ENCODE results near the gene TPO. TPM values are rescaled to one million over a fixed set of nuclear protein-coding genes. Genes with fewer than 3 reads are reported as not detected.

The TPO gene
- total RNA-seq (2013): 0.06 TPM
- polyA plus RNA-seq (not detected), polyA minus RNA-seq (not detected in 2 replicates), total RNA-seq (0 to 1.2 (median 0.08) reads per million in 11 experiments)

- H3K9me3 Mint-ChIP-seq: peaks cover 0 to 1% (median 0%) of the 10 kb centered on the region in 7 donors
- H3K4me3 ChIP-seq (replicated peaks in 1 of 3; ENCODE audit: low read depth in 2 of 3, low read length in 3 of 3): no peak within 1 kb of the TSS
- 93% methylated on average over 13 of the region's 15 CpGs for WGBS (ENCODE audit: insufficient coverage)
Measured at GRCh38 chr2:1413156-1413710, at the start of gene TPO. TPO (plus strand) TSS chr2:1413463; CDS start chr2:1414409, 946 bp downstream.

GRCh38 chr2:1366546-1367134 is 46.6 kb upstream of the TPO start:
- no peaks in the 10 kb centered on the region for H3K4me1 ChIP-seq (ENCODE audit: control insufficient read depth in 1 of 2, insufficient read depth in 2 of 2, low read length in 2 of 2)
- no peaks in the 10 kb centered on the region for H3K36me3 ChIP-seq (replicated peaks in 1 of 2; ENCODE audit: control insufficient read depth in 1 of 2, insufficient read depth in 2 of 2, low read length in 2 of 2)
- TF ChIP-seq CTCF (IDR thresholded peaks at IDR 0.05): no peak
- H3K27ac ChIP-seq (ENCODE audit: low read depth in 1 of 2, low read length in 2 of 2): no peak overlapping the region
- no peak overlapping the region for H2AFZ ChIP-seq (ENCODE audit: insufficient read depth, low read depth, low read length, poor library complexity, severe bottlenecking)
- DNase-seq: no peak
- no peaks in the 10 kb centered on the region for H3K27me3 ChIP-seq (ENCODE audit: control insufficient read depth in 2 of 2, insufficient read depth in 2 of 2, low read length in 2 of 2)
- no peak overlapping the region for H3K4me2 ChIP-seq (replicated peaks; ENCODE audit: extremely low read depth, low read length, poor library complexity, severe bottlenecking)
- no peak overlapping the region for H3K9ac ChIP-seq (ENCODE audit: insufficient read depth, low read length, poor library complexity, severe bottlenecking)
- no peaks in the 10 kb centered on the region for H3K79me2 ChIP-seq (ENCODE audit: insufficient read depth, low read length)
- no peaks in the 10 kb centered on the region for H3K9me3 ChIP-seq (replicated peaks in 1 of 2; ENCODE audit: control insufficient read depth in 1 of 2, insufficient read depth in 1 of 2, low read length in 2 of 2)
- H3K4me3 ChIP-seq (replicated peaks in 1 of 3; ENCODE audit: low read depth in 2 of 3, low read length in 3 of 3): no peak overlapping the region
- H3K27me3 Mint-ChIP-seq (ENCODE audit: low read depth in 3 of 3): peaks cover 6 to 7% (median 7%) of the 10 kb centered on the region in 3 donors
- H3K4me3 Mint-ChIP-seq: peak overlapping the region in 1 of 2 donors; percentile 61
- no peaks in the 10 kb centered on the region for H4K20me1 ChIP-seq (ENCODE audit: insufficient read depth, low read length)
- peaks cover 4% of the 10 kb centered on the region for H3K4me1 Mint-ChIP-seq
- peaks cover 0 to 6% (median 2%) of the 10 kb centered on the region in 7 donors for H3K9me3 Mint-ChIP-seq
- H3K27ac Mint-ChIP-seq: peak overlapping the region in 1 of 7 donors; percentile 23
- WGBS (ENCODE audit: insufficient coverage): 7% methylated on average over 17 of the region's 20 CpGs
- no peaks in the 10 kb centered on the region for H3K36me3 Mint-ChIP-seq
- intact Hi-C loops (cut with micrococcal nuclease): no loop called here

More at GRCh38 chr2:1413156-1413710, at the start of gene TPO:
- intact Hi-C loops (cut with micrococcal nuclease): no loop called here
- Histone ChIP-seq H3K9me3 (replicated peaks in 1 of 2; ENCODE audit: control insufficient read depth in 1 of 2, insufficient read depth in 1 of 2, low read length in 2 of 2) (no peaks in the 10 kb centered on the region), H3K4me2 (replicated peaks; ENCODE audit: extremely low read depth, low read length, poor library complexity, severe bottlenecking) (no peak within 1 kb of the TSS), H3K9ac (ENCODE audit: insufficient read depth, low read length, poor library complexity, severe bottlenecking) (no peak within 1 kb of the TSS), H3K4me1 (ENCODE audit: control insufficient read depth in 1 of 2, insufficient read depth in 2 of 2, low read length in 2 of 2) (no peaks in the 10 kb centered on the region), H3K36me3 (replicated peaks in 1 of 2; ENCODE audit: control insufficient read depth in 1 of 2, insufficient read depth in 2 of 2, low read length in 2 of 2) (no peaks in the 10 kb centered on the region), H4K20me1 (ENCODE audit: insufficient read depth, low read length) (no peaks in the 10 kb centered on the region), H3K79me2 (ENCODE audit: insufficient read depth, low read length) (no peaks in the 10 kb centered on the region), H3K27me3 (ENCODE audit: control insufficient read depth in 2 of 2, insufficient read depth in 2 of 2, low read length in 2 of 2) (no peaks in the 10 kb centered on the region), H2AFZ (ENCODE audit: insufficient read depth, low read depth, low read length, poor library complexity, severe bottlenecking) (no peak within 1 kb of the TSS), H3K27ac (ENCODE audit: low read depth in 1 of 2, low read length in 2 of 2) (no peak within 1 kb of the TSS)
- DNase-seq: no peak
- no peaks in the 10 kb centered on the region for H3K4me1 Mint-ChIP-seq
- no peak for TF ChIP-seq CTCF (IDR thresholded peaks at IDR 0.05)
- H3K4me3 Mint-ChIP-seq: no peak within 1 kb of the TSS
- H3K36me3 Mint-ChIP-seq: no peaks in the 10 kb centered on the region
- H3K27ac Mint-ChIP-seq: peak within 1 kb of the TSS in 1 of 7 donors; percentile 71
- peaks cover 2 to 10% (median 2%) of the 10 kb centered on the region in 3 donors for H3K27me3 Mint-ChIP-seq (ENCODE audit: low read depth in 3 of 3)

Measured in CD14-positive monocyte (primary cell).